ENCODE results near the gene RAPGEF6.

DNA sequence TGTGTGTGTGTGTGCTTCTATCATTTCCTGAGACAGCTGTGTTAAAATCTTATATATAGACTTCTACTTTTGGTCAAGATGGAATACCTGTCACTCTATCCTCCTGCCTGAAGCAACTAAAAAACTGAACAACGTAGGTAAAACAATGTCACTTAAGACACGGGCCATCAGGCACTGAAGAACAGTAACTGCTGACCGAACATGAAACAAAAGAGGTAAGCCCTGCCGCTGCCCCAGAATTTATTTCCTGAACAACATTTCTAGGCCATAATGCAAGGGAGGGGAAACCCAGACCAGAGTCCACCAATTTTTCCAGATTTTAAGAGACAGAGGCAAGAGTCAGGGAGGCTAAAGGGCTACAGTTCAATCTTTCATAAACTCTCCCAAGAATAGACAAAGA, 215.2 kb downstream of the RAPGEF6 start:
- TF ChIP-seq, protein P1, sequence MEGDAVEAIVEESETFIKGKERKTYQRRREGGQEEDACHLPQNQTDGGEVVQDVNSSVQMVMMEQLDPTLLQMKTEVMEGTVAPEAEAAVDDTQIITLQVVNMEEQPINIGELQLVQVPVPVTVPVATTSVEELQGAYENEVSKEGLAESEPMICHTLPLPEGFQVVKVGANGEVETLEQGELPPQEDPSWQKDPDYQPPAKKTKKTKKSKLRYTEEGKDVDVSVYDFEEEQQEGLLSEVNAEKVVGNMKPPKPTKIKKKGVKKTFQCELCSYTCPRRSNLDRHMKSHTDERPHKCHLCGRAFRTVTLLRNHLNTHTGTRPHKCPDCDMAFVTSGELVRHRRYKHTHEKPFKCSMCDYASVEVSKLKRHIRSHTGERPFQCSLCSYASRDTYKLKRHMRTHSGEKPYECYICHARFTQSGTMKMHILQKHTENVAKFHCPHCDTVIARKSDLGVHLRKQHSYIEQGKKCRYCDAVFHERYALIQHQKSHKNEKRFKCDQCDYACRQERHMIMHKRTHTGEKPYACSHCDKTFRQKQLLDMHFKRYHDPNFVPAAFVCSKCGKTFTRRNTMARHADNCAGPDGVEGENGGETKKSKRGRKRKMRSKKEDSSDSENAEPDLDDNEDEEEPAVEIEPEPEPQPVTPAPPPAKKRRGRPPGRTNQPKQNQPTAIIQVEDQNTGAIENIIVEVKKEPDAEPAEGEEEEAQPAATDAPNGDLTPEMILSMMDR (conservative IDR thresholded peaks at IDR 0.05; ENCODE audit: low read length): no peak
- no peak for TF ChIP-seq EZH2phosphoT487 (IDR thresholded peaks at IDR 0.05; ENCODE audit: borderline replicate concordance)
